RWPE1 (cell line): ENCODE results near the gene PDE4B.
"Not testable (repeated sequence)": the region's sequence is repeated elsewhere in the genome, so short reads cannot be mapped to it uniquely, and the experiment has no call there.

Experiments used
- CTCF ChIA-PET: fragments of 350-600 bp; sonication (Branson Sonifier 250); formaldehyde crosslinking; extraction: SDS; loops from one replicate; lab custom pipeline; 2021; lab: Yijun Ruan, JAX
- POLR2A ChIA-PET: fragments of 400-600 bp; formaldehyde crosslinking; extraction: SDS; loops from one replicate; lab custom pipeline; 2020; ENCODE audit warnings: antibody characterized with exemption; ENCODE audit not compliant: low non-redundant PET; lab: Yijun Ruan, JAX
- DNase-seq: peaks from one replicate; pipeline ENCODE4 v3.0.0; 2012; ENCODE audit warnings: low spot score
- H3K27ac ChIP-seq: fragments of 450-650 bp; 2 replicates; pipeline ENCODE4 v1.5.1; 2017
- TF ChIP-seq, protein P1 (sequence below): fragments of 450-650 bp; conservative IDR thresholded peaks from 2 replicates; pipeline ENCODE4 v1.5.1; 2017; ENCODE audit warnings: low read depth, mild to moderate bottlenecking

Gene PDE4B

DNA sequence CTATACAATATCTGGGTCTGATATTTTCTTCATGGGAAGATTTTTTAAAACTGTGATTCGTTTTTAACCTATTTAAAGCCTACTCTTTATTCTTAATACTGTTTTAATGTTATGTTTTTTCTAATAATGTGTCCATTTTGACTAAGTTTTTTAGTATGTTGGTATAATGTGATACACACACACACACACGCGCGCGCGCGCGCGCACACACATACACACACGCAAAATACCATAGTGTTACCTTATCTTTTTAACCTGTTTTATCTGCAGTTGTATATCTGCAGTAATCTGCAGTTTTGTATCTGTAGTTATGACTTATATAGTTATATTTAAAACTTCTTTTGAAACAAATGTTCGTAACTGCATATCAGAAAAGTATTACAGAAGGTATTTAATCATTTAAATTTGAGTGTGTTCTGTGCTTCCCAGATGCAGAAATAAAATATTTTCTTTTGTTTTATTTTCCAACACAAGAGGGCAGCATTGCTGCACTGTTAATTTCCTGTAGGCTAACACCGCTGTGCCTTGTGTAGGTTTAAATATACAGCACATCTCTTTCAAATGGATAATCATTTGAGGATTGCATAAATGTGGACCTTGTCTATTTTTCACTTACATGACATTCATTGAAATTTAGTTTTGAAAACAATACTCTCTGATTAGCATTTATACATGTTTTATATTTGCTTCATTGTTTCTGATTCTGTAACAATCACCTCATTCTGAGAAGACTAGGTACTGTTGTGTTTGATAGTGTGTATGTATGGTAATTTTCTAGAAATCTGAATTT is 166.1 kb downstream of the PDE4B start:
- peak; percentile 32 for DNase-seq
- ChIA-PET POLR2A (no interaction called here), CTCF (interaction anchor here (0.6 to 3.7 kb wide), 7 partner anchors 14 to 488 kb away, joined by 3 to 34 read pairs (median 5); no protein-coding TSS in a partner anchor)
- TF ChIP-seq, protein P1, sequence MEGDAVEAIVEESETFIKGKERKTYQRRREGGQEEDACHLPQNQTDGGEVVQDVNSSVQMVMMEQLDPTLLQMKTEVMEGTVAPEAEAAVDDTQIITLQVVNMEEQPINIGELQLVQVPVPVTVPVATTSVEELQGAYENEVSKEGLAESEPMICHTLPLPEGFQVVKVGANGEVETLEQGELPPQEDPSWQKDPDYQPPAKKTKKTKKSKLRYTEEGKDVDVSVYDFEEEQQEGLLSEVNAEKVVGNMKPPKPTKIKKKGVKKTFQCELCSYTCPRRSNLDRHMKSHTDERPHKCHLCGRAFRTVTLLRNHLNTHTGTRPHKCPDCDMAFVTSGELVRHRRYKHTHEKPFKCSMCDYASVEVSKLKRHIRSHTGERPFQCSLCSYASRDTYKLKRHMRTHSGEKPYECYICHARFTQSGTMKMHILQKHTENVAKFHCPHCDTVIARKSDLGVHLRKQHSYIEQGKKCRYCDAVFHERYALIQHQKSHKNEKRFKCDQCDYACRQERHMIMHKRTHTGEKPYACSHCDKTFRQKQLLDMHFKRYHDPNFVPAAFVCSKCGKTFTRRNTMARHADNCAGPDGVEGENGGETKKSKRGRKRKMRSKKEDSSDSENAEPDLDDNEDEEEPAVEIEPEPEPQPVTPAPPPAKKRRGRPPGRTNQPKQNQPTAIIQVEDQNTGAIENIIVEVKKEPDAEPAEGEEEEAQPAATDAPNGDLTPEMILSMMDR, result peak; percentile 69
- no peak overlapping the region for H3K27ac ChIP-seq

GRCh38 chr1:65959896-65960567 is 167.3 kb downstream of the PDE4B start:
- CTCF ChIA-PET, result interaction anchor here (0.6 to 3.7 kb wide), 4 partner anchors 13 to 486 kb away, joined by 3 to 34 read pairs (median 5); no protein-coding TSS in a partner anchor
- H3K27ac ChIP-seq, result no peak overlapping the region
- TF ChIP-seq, protein P1, result no peak
- DNase-seq, result no peak
- POLR2A ChIA-PET, result no interaction called here

DNA sequence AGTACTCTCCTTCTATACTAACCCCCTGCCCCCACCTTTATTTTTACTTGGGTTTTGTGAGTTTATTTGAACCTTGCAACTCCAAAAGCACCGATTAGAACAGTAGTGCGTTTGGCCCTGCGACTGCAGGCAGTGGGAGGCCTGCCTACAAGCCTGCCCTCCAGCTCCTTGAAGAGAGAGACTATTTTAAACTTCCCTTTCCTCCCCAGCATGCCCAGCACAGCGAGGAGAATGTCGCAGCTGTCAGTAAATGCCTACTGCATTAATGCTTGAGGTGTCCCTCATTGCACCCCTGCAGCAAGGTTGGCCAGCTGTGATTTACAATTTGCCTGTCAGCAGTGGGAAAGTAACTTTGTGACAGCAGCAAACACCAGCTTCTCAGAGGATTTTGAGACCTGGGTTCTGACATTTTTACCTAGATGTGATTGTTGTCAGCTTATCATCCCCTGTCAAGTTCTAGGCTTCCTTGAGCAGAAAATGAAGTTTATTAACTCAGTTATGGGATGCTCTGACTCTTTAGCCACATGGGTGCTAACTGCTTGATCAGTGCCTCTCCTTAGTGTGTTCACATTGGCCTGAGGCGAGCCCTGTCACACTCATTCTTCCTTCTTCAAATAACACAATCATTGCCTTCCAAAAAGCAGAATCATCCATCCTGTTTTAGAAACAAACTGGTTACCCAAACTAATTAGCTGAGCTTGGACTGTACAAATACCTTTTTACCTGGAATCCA is 170.6 kb downstream of the PDE4B start:
- DNase-seq, result no peak
- ChIA-PET CTCF (interaction anchor here (1.7 to 1.8 kb wide), 2 partner anchors 279 to 483 kb away, joined by 6 to 7 read pairs; no protein-coding TSS in a partner anchor), POLR2A (no interaction called here)
- H3K27ac ChIP-seq, result no peak overlapping the region
- TF ChIP-seq, protein P1, result no peak

GRCh38 chr1:65964123-65964522 is 171.4 kb downstream of the PDE4B start:
- DNase-seq, result no peak
- ChIA-PET CTCF (interaction anchor here (1.7 to 1.8 kb wide), 2 partner anchors 279 to 482 kb away, joined by 6 to 7 read pairs; no protein-coding TSS in a partner anchor), POLR2A (no interaction called here)
- TF ChIP-seq, protein P1, result no peak
- H3K27ac ChIP-seq, result no peak overlapping the region

- TF ChIP-seq, protein P1, result no peak
- CTCF ChIA-PET, result no interaction called here
- DNase-seq, result no peak
- H3K27ac ChIP-seq, result no peak overlapping the region
- POLR2A ChIA-PET, result no interaction called here
These were observed 172.7 kb downstream of the PDE4B start for GRCh38 chr1:65965112-65965996.

DNA sequence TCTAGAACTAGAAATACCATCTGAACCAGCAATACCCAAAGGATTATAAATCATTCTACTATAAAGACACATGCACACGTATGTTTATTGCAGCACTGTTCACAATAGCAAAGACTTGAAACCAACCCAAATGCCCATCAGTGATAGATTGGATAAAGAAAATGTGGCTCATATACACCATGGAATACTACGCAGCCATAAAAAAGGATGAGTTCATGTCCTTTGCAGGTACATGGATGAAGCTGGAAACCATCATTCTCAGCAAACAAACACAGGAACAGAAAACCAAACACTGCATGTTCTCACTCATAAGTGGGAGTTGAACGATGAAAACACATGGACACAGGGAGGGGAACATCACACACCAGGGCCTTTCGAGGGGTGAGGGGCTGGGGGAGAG is 174.8 kb downstream of the PDE4B start:
- CTCF ChIA-PET, POLR2A ChIA-PET, DNase-seq, H3K27ac ChIP-seq: not testable (repeated sequence)
